Measurements from ENCODE around the gene OR5H6. TPM values are rescaled to one million over a fixed set of nuclear protein-coding genes. Genes with fewer than 3 reads are reported as not detected.
"Not testable (repeated sequence)": the region's sequence is repeated elsewhere in the genome, so short reads cannot be mapped to it uniquely, and the experiment has no call there.

Gene OR5H6
- total RNA-seq = not detected
- long read RNA-seq = 0 reads

GRCh38 chr3:98263944-98264343 is at the start of gene OR5H6:
OR5H6 (plus strand) TSS chr3:98264244; CDS start chr3:98264333, 89 bp downstream.
- DNase-seq (no peak), ATAC-seq (no peak)
- intact Hi-C loops (cut with DNase I) = no loop called here

GRCh38 chr3:98215051-98215450 is 49.0 kb upstream of the OR5H6 start:
- no peak for DNase-seq
- intact Hi-C loops (cut with DNase I) = loop anchor here in 1 of 2 donors (10.0 kb wide), 1 partner anchor 60 kb away; no protein-coding TSS in a partner anchor
- ATAC-seq = no peak

GRCh38 chr3:98223907-98224672 is 40.0 kb upstream of the OR5H6 start:
- ATAC-seq = no peak
- intact Hi-C loops (cut with DNase I) = no loop called here

GRCh38 chr3:98232489-98232888 is 31.6 kb upstream of the OR5H6 start:
- intact Hi-C loops (cut with DNase I) = no loop called here

More at GRCh38 chr3:98223907-98224672, 40.0 kb upstream of the OR5H6 start:
- DNase-seq = no peak

GRCh38 chr3:98233468-98233867 is 30.6 kb upstream of the OR5H6 start:
- intact Hi-C loops (cut with DNase I) = no loop called here
- DNase-seq (no peak), ATAC-seq (no peak)

More at GRCh38 chr3:98232489-98232888, 31.6 kb upstream of the OR5H6 start:
- ATAC-seq (no peak), DNase-seq (no peak)

GRCh38 chr3:98240131-98240530 is 23.9 kb upstream of the OR5H6 start:
- DNase-seq = no peak
- intact Hi-C loops (cut with DNase I) = no loop called here
- no peak for ATAC-seq

GRCh38 chr3:98242155-98242554 is 21.9 kb upstream of the OR5H6 start:
- intact Hi-C loops (cut with DNase I) = no loop called here
- ATAC-seq = no peak
- DNase-seq = no peak

GRCh38 chr3:98243843-98244242 is 20.2 kb upstream of the OR5H6 start:
- DNase-seq = no peak
- no peak for ATAC-seq
- intact Hi-C loops (cut with DNase I) = no loop called here

- intact Hi-C loops (cut with DNase I) = no loop called here
- DNase-seq = no peak
Observed at GRCh38 chr3:98246142-98246541, 17.9 kb upstream of the OR5H6 start.

GRCh38 chr3:98256026-98256425 is 8.0 kb upstream of the OR5H6 start:
- DNase-seq; ATAC-seq; intact Hi-C loops (cut with DNase I): not testable (repeated sequence)

More at GRCh38 chr3:98246142-98246541, 17.9 kb upstream of the OR5H6 start:
- ATAC-seq = no peak

GRCh38 chr3:98259707-98260106 is 4.3 kb upstream of the OR5H6 start:
- intact Hi-C loops (cut with DNase I) = no loop called here

GRCh38 chr3:98262046-98262445 is 2.0 kb upstream of the OR5H6 start:
- intact Hi-C loops (cut with DNase I) = no loop called here
- no peak for ATAC-seq

More at GRCh38 chr3:98259707-98260106, 4.3 kb upstream of the OR5H6 start:
- ATAC-seq (no peak), DNase-seq (no peak)

GRCh38 chr3:98269846-98270245 is 5.8 kb downstream of the OR5H6 start:
- DNase-seq = no peak
- ATAC-seq = no peak

More at GRCh38 chr3:98262046-98262445, 2.0 kb upstream of the OR5H6 start:
- no peak for DNase-seq

GRCh38 chr3:98272126-98272525 is 8.1 kb downstream of the OR5H6 start:
- DNase-seq (no peak), ATAC-seq (no peak)
- intact Hi-C loops (cut with DNase I) = no loop called here

More at GRCh38 chr3:98269846-98270245, 5.8 kb downstream of the OR5H6 start:
- intact Hi-C loops (cut with DNase I) = no loop called here

- ATAC-seq (no peak), DNase-seq (no peak)
- intact Hi-C loops (cut with DNase I) = no loop called here
Observed at GRCh38 chr3:98274914-98275313, 10.9 kb downstream of the OR5H6 start.

- intact Hi-C loops (cut with DNase I) = no loop called here
- DNase-seq = no peak
- ATAC-seq = no peak
Observed at GRCh38 chr3:98282205-98282604, 18.2 kb downstream of the OR5H6 start, which contains the start of gene OR5H2. OR5H2 (plus strand) TSS chr3:98282505; CDS start chr3:98282903, 398 bp downstream.

GRCh38 chr3:98290916-98291315 is 26.9 kb downstream of the OR5H6 start:
- intact Hi-C loops (cut with DNase I) = no loop called here
- DNase-seq = no peak
- no peak for ATAC-seq

- intact Hi-C loops (cut with DNase I) = no loop called here
- ATAC-seq (no peak), DNase-seq (no peak)
Observed at GRCh38 chr3:98291332-98291957, 27.4 kb downstream of the OR5H6 start.
